ENCODE data around the gene CNTLN.

Gene CNTLN

GRCh38 chr9:17402309-17402708 is 267.5 kb downstream of the CNTLN start:
- H3K9me3 ChIP-seq (ENCODE audit: control insufficient read depth, low read length) = no peaks in the 10 kb centered on the region
- TF ChIP-seq, protein P1, sequence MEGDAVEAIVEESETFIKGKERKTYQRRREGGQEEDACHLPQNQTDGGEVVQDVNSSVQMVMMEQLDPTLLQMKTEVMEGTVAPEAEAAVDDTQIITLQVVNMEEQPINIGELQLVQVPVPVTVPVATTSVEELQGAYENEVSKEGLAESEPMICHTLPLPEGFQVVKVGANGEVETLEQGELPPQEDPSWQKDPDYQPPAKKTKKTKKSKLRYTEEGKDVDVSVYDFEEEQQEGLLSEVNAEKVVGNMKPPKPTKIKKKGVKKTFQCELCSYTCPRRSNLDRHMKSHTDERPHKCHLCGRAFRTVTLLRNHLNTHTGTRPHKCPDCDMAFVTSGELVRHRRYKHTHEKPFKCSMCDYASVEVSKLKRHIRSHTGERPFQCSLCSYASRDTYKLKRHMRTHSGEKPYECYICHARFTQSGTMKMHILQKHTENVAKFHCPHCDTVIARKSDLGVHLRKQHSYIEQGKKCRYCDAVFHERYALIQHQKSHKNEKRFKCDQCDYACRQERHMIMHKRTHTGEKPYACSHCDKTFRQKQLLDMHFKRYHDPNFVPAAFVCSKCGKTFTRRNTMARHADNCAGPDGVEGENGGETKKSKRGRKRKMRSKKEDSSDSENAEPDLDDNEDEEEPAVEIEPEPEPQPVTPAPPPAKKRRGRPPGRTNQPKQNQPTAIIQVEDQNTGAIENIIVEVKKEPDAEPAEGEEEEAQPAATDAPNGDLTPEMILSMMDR (IDR thresholded peaks at IDR 0.05) = no peak

GRCh38 chr9:17403539-17403938 is 268.7 kb downstream of the CNTLN start:
- Histone ChIP-seq H3K27ac (no peak overlapping the region), H3K27me3 (ENCODE audit: control insufficient read depth, insufficient read depth, low read length) (no peaks in the 10 kb centered on the region), H3K9me3 (ENCODE audit: control insufficient read depth, low read length) (no peaks in the 10 kb centered on the region), H3K79me2 (no peaks in the 10 kb centered on the region), H3K4me1 (no peaks in the 10 kb centered on the region), H3K36me3 (ENCODE audit: control insufficient read depth, insufficient read depth, low read length) (no peaks in the 10 kb centered on the region), H3K9ac (no peak overlapping the region), H2AFZ (no peak overlapping the region), H3K4me2 (ENCODE audit: low read length) (no peak overlapping the region), H3K4me3 (ENCODE audit: low read depth, low read length) (no peak overlapping the region)
- TF ChIP-seq, protein P1 (IDR thresholded peaks at IDR 0.05) = no peak

More at GRCh38 chr9:17402309-17402708, 267.5 kb downstream of the CNTLN start:
- Histone ChIP-seq H3K4me1 (no peaks in the 10 kb centered on the region), H3K36me3 (ENCODE audit: control insufficient read depth, insufficient read depth, low read length) (no peaks in the 10 kb centered on the region), H3K4me3 (ENCODE audit: low read depth, low read length) (no peak overlapping the region), H3K27ac (no peak overlapping the region), H3K79me2 (no peaks in the 10 kb centered on the region), H3K9ac (no peak overlapping the region), H3K27me3 (ENCODE audit: control insufficient read depth, insufficient read depth, low read length) (no peaks in the 10 kb centered on the region), H2AFZ (no peak overlapping the region), H3K4me2 (ENCODE audit: low read length) (no peak overlapping the region)

DNA sequence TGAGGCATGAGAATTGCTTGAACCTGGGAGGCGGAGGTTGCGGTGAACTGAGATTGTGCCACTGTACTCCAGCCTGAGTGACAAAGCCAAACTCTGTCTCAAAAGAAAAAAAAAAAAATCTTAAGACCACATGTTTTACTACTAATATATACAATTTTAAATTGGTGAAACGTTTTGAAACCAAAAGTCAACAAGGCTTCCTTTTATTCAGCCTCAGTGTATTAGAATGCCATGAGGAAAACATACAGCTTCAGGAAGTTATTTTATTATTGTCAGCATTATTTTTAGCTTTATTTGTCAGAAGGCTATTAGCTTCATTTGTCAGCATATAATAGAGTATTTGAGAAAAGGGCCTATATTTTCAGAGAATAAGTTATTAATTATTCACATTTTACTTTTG is 280.1 kb downstream of the CNTLN start:
- Histone ChIP-seq H3K4me1 (no peaks in the 10 kb centered on the region), H3K36me3 (ENCODE audit: control insufficient read depth, insufficient read depth, low read length) (no peaks in the 10 kb centered on the region), H3K9ac (no peak overlapping the region), H3K4me3 (ENCODE audit: low read depth, low read length) (no peak overlapping the region), H3K79me2 (no peaks in the 10 kb centered on the region), H3K27me3 (ENCODE audit: control insufficient read depth, insufficient read depth, low read length) (no peaks in the 10 kb centered on the region), H3K27ac (no peak overlapping the region), H3K9me3 (ENCODE audit: control insufficient read depth, low read length) (no peaks in the 10 kb centered on the region), H3K4me2 (ENCODE audit: low read length) (no peak overlapping the region), H2AFZ (no peak overlapping the region)
- TF ChIP-seq, protein P1 (IDR thresholded peaks at IDR 0.05) = no peak

DNA sequence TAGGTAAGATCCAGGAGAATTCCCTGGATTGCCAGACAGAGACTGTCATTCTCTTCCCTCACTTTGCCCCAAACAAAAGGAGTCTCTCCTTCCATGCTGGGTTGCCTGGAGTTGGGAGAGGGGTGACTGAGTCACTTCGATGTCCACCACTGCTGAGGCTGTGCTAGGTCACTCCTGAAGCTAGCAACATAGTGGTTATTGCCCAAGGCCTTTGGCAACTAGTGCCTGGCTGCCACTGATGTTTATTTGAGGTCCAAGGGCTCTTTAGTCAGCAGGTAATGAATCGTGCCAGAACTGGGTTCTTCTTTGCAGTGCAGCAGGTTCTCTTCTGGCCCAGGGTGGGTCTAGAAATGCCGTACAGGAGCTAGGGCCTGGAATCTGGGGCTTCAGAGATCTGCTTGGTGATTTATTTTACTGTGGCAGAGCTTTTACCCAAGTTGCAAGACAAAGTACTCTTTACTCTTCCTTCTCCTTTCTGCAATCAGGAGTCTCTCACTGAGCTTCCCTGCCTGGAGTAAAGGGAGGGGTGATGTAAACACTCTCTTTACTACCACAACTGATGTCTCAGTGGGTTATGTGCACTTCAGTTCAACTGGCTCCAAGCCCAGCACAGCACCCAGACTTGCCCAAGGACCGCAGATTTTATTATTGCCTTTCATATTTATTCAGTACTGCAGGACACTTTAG is 288.3 kb downstream of the CNTLN start:
- Histone ChIP-seq H3K4me1 (no peaks in the 10 kb centered on the region), H3K4me2 (ENCODE audit: low read length) (no peak overlapping the region), H3K9me3 (ENCODE audit: control insufficient read depth, low read length) (no peaks in the 10 kb centered on the region), H3K27ac (no peak overlapping the region), H3K27me3 (ENCODE audit: control insufficient read depth, insufficient read depth, low read length) (no peaks in the 10 kb centered on the region), H3K36me3 (ENCODE audit: control insufficient read depth, insufficient read depth, low read length) (no peaks in the 10 kb centered on the region), H2AFZ (no peak overlapping the region), H3K9ac (no peak overlapping the region), H3K79me2 (no peaks in the 10 kb centered on the region), H3K4me3 (ENCODE audit: low read depth, low read length) (no peak overlapping the region)
- TF ChIP-seq, protein P1 (IDR thresholded peaks at IDR 0.05) = no peak

GRCh38 chr9:17423681-17424011 is 288.8 kb downstream of the CNTLN start:
- Histone ChIP-seq H3K79me2 (no peaks in the 10 kb centered on the region), H3K9me3 (ENCODE audit: control insufficient read depth, low read length) (no peaks in the 10 kb centered on the region), H3K4me2 (ENCODE audit: low read length) (no peak overlapping the region), H2AFZ (no peak overlapping the region), H3K27ac (no peak overlapping the region), H3K36me3 (ENCODE audit: control insufficient read depth, insufficient read depth, low read length) (no peaks in the 10 kb centered on the region), H3K4me1 (no peaks in the 10 kb centered on the region), H3K9ac (no peak overlapping the region), H3K27me3 (ENCODE audit: control insufficient read depth, insufficient read depth, low read length) (no peaks in the 10 kb centered on the region), H3K4me3 (ENCODE audit: low read depth, low read length) (no peak overlapping the region)
- TF ChIP-seq, protein P1 (IDR thresholded peaks at IDR 0.05) = no peak
